Activated T-cell treated with anti-CD3 and anti-CD28 coated beads for 48 hours (primary cell): ENCODE data around the gene UBE2Q1.

ENCODE experiments used
- DNase-seq: peaks from one replicate; pipeline ENCODE4 v3.0.0-alpha.2; 2020; ENCODE audit warnings: low read depth

UBE2Q1 gene

GRCh38 chr1:154577346-154578057 lies 19.0 kb upstream of the UBE2Q1 start:
- DNase-seq: no peak

DNA sequence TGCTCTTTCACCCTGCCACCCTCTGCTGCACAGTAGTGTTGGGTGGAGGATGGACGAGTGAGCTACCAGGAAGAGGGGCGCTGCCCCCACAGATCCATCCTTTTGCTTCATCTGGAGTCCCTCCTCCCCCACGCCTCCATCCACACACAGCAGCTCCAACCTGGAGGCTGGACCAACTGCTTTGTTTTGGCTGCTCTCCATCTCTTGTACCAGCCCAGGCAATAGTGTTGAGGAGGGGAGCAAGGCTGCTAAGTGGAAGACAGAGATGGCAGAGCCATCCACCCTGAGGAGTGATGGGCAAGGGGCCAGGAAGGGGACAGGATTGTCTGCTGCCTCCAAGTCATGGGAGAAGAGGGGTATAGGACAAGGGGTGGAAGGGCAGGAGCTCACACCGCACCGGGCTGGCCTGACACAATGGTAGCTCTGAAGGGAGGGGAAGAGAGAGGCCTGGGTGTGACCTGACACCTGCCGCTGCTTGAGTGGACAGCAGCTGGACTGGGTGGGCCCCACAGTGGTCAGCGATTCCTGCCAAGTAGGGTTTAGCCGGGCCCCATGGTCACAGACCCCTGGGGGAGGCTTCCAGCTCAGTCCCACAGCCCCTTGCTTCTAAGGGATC lies 17.6 kb upstream of the UBE2Q1 start:
- DNase-seq: no peak

DNA sequence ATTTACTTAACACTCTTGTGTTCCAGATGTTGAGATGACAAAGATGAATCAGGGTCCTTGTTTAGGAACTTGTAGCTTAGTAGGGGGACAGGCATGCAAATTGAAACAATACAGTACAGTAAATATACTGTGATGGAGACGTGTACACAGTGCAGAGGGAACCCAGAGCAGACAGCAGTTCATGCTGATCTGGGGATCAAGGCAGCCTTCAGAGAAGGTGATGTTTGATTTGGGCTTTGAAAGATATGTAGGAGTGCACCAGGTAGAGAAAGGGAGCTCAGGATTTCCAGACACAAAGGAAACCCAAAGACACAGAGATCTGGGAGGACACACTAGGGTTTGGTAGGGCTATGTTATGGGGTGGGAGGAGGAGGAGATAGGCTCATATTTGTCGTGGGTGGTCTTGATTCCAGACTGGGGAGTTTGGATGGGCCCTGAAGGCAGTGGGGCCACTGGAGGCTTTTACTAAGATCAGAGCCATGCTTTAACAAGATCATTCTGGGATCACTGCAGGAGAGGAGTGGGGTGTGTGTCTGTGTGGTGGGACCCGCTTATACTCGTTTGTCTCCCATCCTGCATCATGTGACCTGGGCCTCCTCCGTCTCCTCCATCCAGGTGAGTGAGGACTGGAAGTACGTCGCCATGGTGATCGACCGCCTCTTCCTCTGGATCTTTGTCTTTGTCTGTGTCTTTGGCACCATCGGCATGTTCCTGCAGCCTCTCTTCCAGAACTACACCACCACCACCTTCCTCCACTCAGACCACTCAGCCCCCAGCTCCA lies 16.9 kb upstream of the UBE2Q1 start:
- DNase-seq: no peak

DNA sequence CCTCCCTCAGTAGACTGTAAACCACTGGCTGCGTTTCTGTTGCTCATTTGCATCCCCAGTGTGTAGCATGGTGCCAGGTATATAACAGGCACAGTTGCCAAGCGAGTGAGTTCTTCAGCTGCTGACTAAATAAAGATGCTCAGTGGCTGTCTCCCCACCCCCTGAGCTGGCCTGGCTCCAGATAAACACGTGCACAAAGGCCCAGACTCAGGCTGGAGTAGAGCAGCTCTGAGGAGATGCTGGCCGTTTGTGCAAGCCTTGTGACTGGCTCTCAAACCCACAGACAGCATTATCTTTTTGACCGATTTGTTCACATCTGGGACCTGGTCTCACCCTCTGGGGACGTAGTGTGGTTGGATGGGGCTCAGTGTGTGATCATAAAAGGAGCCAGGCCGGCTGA lies 16.3 kb upstream of the UBE2Q1 start:
- DNase-seq: no peak

GRCh38 chr1:154573168-154573510 lies 14.7 kb upstream of the UBE2Q1 start:
- no peak for DNase-seq

DNA sequence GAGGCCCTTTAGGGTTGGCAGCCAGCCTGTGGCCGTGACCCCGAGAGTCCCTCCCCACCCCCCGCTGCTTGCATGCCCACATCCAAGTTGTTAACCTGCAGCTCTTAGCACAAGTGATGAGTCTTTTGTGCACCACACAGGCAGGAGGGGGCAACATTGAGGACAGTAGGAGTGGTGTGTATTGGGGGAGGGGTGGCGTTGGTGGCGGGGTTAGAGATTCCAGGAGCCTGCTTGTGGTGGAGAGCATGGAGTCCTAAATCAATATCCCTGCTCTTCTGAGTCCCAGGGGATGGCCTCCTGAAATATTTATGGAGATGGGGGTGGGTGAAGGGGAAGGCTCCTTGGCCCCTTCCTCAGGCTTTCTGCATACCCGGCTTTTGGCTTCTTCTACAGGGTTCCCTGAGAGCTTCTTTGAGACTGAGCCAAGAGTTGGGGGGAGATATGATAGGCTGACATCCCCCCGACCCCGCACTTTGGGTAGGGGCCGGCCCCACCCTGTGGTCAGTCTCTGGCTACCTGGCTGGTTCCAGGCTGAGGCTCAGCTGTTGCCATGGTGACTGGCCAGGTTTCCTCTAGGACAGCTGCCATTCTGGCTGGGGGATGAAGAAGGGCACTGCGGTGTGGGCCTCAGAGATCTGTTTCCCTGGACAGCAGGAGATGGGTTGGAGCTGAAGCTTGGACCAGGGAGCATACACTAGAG lies 14.2 kb upstream of the UBE2Q1 start:
- no peak for DNase-seq

GRCh38 chr1:154571964-154572288 lies 13.5 kb upstream of the UBE2Q1 start:
- DNase-seq: no peak

DNA sequence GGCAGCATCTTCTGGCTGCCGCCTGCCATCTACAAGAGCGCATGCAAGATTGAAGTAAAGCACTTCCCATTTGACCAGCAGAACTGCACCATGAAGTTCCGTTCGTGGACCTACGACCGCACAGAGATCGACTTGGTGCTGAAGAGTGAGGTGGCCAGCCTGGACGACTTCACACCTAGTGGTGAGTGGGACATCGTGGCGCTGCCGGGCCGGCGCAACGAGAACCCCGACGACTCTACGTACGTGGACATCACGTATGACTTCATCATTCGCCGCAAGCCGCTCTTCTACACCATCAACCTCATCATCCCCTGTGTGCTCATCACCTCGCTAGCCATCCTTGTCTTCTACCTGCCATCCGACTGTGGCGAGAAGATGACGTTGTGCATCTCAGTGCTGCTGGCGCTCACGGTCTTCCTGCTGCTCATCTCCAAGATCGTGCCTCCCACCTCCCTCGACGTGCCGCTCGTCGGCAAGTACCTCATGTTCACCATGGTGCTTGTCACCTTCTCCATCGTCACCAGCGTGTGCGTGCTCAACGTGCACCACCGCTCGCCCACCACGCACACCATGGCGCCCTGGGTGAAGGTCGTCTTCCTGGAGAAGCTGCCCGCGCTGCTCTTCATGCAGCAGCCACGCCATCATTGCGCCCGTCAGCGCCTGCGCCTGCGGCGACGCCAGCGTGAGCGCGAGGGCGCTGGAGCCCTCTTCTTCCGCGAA lies 12.9 kb upstream of the UBE2Q1 start:
- no peak for DNase-seq

- no peak for DNase-seq
Measured at GRCh38 chr1:154568157-154568815, 9.8 kb upstream of the UBE2Q1 start.

GRCh38 chr1:154567386-154568156 lies 9.1 kb upstream of the UBE2Q1 start, which contains the start of gene CHRNB2:
TSS of gene CHRNB2 (plus strand) at chr1:154567778. CDS start at chr1:154568045, 267 bp downstream.
- peak; percentile 69 for DNase-seq

DNA sequence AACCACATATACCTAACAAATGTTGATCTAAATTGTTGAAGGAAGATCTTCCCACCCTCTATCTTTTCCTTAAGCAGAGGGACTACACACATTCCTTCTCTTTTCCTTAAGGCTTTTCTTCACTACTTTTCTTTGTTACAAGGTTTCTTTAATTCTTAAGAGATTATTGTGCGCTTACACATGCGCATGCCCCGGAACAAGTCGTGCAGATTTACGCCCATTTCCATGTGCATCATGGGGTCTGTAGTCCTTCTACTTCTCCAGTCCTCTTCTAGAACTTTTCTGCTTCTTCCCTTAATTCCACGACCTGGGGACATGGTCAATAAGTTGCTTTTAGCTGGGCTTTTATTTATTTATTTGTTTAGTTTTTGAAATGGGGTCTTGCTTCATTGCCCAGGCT lies 7.4 kb upstream of the UBE2Q1 start:
- DNase-seq: no peak

DNA sequence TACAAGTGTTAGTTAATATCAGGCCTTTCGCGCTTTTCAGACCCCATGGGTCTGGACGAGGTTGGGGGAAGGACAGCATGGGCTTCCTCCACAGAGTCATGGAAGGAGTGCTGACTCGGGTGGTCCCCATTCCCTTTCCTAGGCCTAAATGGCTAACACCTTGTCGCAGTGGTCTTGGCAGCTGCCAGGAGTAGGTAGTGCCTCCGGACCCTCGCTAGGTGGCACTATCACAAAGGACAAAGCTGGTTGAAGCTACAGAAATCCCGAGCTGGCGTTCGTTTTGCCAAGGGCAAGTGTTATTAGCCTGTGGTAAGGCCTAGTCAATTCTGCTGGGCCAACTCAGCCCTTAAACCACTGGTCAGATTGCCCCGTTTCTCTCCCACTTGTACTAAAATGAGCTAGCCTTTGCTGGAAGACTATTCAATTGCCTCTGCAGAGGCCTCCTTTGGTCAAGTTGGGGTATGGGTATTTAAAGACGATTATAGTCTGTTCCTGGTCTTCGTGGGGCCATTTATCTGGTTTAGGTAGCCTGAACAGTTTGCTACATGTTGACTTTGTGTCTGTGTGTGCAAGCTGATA lies 1.1 kb upstream of the UBE2Q1 start:
- DNase-seq: peak; percentile 74

DNA sequence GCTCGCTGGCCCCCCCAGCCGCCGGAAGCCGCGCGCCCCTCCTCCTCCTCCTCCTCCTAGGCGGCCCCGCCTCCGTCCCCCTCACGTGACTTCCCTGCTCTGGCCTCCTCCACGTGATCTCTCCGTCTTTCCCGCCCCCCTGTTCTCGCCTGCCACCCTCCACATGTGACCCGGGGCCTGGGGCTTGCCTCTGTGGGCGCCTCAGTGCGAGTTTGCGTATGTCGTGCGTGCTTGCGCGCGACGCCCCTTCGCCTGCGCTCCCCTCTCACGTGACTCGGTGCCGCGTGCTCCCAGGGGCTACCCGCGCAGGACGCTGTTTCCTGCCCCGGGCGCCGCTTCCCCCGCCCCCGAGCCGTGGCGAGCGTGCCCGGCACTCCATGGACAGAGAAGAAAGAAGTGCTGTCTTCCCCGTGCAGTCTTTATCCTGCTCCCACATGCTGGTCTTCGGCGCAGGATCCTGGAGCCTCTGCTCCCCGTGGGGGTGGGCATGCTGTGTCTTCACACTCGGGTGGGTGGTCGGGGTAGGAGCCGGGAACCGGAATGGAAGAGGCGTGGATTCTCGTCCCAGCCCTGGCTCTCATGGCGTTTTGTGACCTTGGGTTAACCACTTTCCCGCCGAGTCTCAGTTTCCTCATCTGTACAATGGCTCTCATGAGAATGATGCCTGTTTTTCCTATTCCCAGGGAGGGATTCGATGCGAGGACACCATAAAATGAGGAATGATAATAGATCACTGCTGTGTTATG lies 431 bp upstream of the UBE2Q1 start:
- DNase-seq: peak; percentile 99

DNA sequence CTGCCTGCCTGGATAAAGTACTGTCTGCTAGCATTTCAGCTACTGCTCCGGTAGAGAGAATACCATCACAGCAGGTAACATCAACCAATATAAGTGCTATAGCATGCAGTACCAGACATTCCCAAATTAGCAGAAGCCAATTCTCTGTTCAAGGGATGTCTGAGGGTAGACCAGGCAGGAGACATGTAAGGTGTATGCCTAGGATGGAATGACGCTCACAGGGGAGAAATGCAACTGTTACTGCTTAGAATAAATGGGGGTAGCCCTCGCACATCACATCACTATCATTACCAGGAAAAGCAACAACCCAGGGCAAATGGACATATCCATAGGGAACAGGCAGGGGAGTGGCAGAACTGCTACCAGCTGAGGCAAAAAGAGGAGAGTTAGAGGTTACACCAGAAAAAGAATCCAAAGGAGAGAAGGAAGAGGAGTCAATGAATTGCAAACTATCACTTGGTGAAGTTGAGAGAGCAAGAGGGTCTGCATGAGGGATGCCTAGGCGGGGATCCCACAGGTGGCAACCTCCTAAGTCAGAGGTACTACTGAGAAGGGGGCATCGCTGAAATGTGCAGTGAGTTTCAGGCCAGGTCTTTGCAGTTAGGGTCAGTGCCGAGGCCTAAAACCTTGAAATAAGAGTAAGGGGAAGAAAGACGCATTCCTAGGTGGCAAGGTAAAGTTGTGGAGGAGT lies 1.1 kb downstream of the UBE2Q1 start:
- DNase-seq: no peak

- no peak for DNase-seq
Measured at GRCh38 chr1:154556422-154556821, 2.0 kb downstream of the UBE2Q1 start.

GRCh38 chr1:154553056-154554030 lies 5.1 kb downstream of the UBE2Q1 start:
- DNase-seq: no peak

- no peak for DNase-seq
Measured at GRCh38 chr1:154552036-154552435, 6.4 kb downstream of the UBE2Q1 start.

- DNase-seq: no peak
Measured at GRCh38 chr1:154551474-154551873, 7.0 kb downstream of the UBE2Q1 start.
